LoVo (cell line): ENCODE results near the gene VIT.
"Not testable (repeated sequence)": the region's sequence is repeated elsewhere in the genome, so short reads cannot be mapped to it uniquely, and the experiment has no call there.

ENCODE experiments used
- DNase-seq: peaks from one replicate; pipeline ENCODE4 v3.0.0-alpha.2; 2016; ENCODE audit warnings: low spot score

The VIT gene

GRCh38 chr2:36677996-36678605 is 18.4 kb upstream of the VIT start:
- no peak for DNase-seq

GRCh38 chr2:36678856-36679255 is 17.7 kb upstream of the VIT start:
- no peak for DNase-seq

- DNase-seq: no peak
Observed at GRCh38 chr2:36680012-36680411, 16.5 kb upstream of the VIT start.

GRCh38 chr2:36682562-36682961 is 13.9 kb upstream of the VIT start:
- DNase-seq: no peak

- DNase-seq: no peak
Observed at GRCh38 chr2:36683002-36683401, 13.5 kb upstream of the VIT start.

GRCh38 chr2:36688291-36688690 is 8.2 kb upstream of the VIT start:
- not testable (repeated sequence) for DNase-seq

- DNase-seq: not testable (repeated sequence)
Observed at GRCh38 chr2:36689013-36689412, 7.5 kb upstream of the VIT start.

GRCh38 chr2:36692121-36692520 is 4.4 kb upstream of the VIT start:
- no peak for DNase-seq

GRCh38 chr2:36693825-36694224 is 2.7 kb upstream of the VIT start:
- no peak for DNase-seq

GRCh38 chr2:36695746-36696415 is 626 bp upstream of the VIT start:
- DNase-seq: no peak

- no peak for DNase-seq
Observed at GRCh38 chr2:36697424-36698066, 1.0 kb downstream of the VIT start.

- no peak for DNase-seq
Observed at GRCh38 chr2:36698993-36699392, 2.5 kb downstream of the VIT start.

GRCh38 chr2:36700311-36700710 is 3.8 kb downstream of the VIT start:
- DNase-seq: no peak

- DNase-seq: no peak
Observed at GRCh38 chr2:36701391-36701795, 4.9 kb downstream of the VIT start.

- DNase-seq: no peak
Observed at GRCh38 chr2:36701918-36702317, 5.4 kb downstream of the VIT start.

GRCh38 chr2:36702781-36703180 is 6.3 kb downstream of the VIT start:
- DNase-seq: no peak

GRCh38 chr2:36704475-36705150 is 8.1 kb downstream of the VIT start:
- no peak for DNase-seq

GRCh38 chr2:36705326-36706020 is 9.0 kb downstream of the VIT start:
- DNase-seq: no peak

GRCh38 chr2:36706021-36706876 is 9.7 kb downstream of the VIT start:
- DNase-seq: no peak

GRCh38 chr2:36707050-36707449 is 10.5 kb downstream of the VIT start:
- DNase-seq: no peak

GRCh38 chr2:36708041-36708741 is 11.7 kb downstream of the VIT start:
- DNase-seq: no peak
